ENCODE results near the gene G0S2.

DNA sequence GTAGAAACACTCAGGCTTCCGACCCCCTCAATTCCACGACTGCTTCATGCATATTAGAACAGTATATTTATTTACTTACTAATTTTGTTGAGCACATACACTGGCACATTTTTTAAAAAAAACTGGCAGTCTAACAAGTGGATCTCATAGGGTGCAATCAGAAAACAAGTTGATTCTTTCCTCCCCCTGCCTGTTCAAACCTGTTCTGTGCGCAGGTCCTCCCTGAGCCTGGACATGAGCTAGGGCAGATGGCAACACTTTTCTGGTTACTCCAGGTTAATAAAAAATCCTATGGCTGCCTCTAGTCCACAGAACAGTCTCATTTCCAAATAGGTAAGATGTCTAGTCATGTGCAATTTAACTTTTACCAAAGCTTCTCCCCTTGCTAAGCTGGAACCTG, 48.1 kb downstream of the G0S2 start:
- TF ChIP-seq, protein P1, sequence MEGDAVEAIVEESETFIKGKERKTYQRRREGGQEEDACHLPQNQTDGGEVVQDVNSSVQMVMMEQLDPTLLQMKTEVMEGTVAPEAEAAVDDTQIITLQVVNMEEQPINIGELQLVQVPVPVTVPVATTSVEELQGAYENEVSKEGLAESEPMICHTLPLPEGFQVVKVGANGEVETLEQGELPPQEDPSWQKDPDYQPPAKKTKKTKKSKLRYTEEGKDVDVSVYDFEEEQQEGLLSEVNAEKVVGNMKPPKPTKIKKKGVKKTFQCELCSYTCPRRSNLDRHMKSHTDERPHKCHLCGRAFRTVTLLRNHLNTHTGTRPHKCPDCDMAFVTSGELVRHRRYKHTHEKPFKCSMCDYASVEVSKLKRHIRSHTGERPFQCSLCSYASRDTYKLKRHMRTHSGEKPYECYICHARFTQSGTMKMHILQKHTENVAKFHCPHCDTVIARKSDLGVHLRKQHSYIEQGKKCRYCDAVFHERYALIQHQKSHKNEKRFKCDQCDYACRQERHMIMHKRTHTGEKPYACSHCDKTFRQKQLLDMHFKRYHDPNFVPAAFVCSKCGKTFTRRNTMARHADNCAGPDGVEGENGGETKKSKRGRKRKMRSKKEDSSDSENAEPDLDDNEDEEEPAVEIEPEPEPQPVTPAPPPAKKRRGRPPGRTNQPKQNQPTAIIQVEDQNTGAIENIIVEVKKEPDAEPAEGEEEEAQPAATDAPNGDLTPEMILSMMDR (IDR thresholded peaks at IDR 0.05; ENCODE audit: low read depth, low read length, missing input control): no peak
- TF ChIP-seq TAF1 (conservative IDR thresholded peaks at IDR 0.05) (no peak), RXRA (IDR thresholded peaks at IDR 0.05) (peak in 1 of 2 donors; percentile 29)
- TF ChIP-seq, protein P2, sequence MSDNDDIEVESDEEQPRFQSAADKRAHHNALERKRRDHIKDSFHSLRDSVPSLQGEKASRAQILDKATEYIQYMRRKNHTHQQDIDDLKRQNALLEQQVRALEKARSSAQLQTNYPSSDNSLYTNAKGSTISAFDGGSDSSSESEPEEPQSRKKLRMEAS (IDR thresholded peaks at IDR 0.05): no peak
- TF ChIP-seq, protein P3, sequence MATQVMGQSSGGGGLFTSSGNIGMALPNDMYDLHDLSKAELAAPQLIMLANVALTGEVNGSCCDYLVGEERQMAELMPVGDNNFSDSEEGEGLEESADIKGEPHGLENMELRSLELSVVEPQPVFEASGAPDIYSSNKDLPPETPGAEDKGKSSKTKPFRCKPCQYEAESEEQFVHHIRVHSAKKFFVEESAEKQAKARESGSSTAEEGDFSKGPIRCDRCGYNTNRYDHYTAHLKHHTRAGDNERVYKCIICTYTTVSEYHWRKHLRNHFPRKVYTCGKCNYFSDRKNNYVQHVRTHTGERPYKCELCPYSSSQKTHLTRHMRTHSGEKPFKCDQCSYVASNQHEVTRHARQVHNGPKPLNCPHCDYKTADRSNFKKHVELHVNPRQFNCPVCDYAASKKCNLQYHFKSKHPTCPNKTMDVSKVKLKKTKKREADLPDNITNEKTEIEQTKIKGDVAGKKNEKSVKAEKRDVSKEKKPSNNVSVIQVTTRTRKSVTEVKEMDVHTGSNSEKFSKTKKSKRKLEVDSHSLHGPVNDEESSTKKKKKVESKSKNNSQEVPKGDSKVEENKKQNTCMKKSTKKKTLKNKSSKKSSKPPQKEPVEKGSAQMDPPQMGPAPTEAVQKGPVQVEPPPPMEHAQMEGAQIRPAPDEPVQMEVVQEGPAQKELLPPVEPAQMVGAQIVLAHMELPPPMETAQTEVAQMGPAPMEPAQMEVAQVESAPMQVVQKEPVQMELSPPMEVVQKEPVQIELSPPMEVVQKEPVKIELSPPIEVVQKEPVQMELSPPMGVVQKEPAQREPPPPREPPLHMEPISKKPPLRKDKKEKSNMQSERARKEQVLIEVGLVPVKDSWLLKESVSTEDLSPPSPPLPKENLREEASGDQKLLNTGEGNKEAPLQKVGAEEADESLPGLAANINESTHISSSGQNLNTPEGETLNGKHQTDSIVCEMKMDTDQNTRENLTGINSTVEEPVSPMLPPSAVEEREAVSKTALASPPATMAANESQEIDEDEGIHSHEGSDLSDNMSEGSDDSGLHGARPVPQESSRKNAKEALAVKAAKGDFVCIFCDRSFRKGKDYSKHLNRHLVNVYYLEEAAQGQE (IDR thresholded peaks at IDR 0.05): no peak
